SK-N-SH (cell line): ENCODE results near the gene KRTAP20-4. TPM values are rescaled to one million over a fixed set of nuclear protein-coding genes. Genes with fewer than 3 reads are reported as not detected.
A peak's percentile ranks its signal among the peaks of the same experiment; 100 is the strongest.

Source experiments
- CTCF ChIA-PET: fragments of 300-600, 350-600 bp; formaldehyde crosslinking; extraction: SDS; loops from one replicate; lab custom pipeline; 2021; lab: Yijun Ruan, JAX
- POLR2A ChIA-PET: fragments of 350-600 bp; sonication (Branson Sonifier 250); formaldehyde crosslinking; extraction: SDS; loops from one replicate; lab custom pipeline; 2020; ENCODE audit warnings: antibody characterized with exemption, inconsistent platforms; lab: Yijun Ruan, JAX
- DNase-seq: peaks from one replicate; pipeline ENCODE4 v3.0.0; 2012
- H2AFZ ChIP-seq: fragments of 200-600 bp; sonication (generic); 2 replicates; pipeline ENCODE4 v1.8.1; 2016; ENCODE audit warnings: antibody characterized with exemption, mild to moderate bottlenecking, low read depth
- H3F3A ChIP-seq: fragments of 200-600 bp; sonication (generic); replicated peaks from 2 replicates; pipeline ENCODE3; 2016; ENCODE audit warnings: antibody characterized with exemption, mild to moderate bottlenecking; ENCODE audit not compliant: insufficient read depth
- H3K27ac ChIP-seq, 2 experiments: fragments of 200-500 bp in 1 of 2; fragments of 200-600 bp in 1 of 2; sonication (Bioruptor generic) in 1 of 2; sonication (generic), shearing (Covaris generic) in 1 of 2; 2 replicates each; pipeline versions ENCODE4 v1.5.1 to v1.6.1; 2014 to 2016; ENCODE audit warnings: low read depth in 2 of 2, inconsistent platforms in 1 of 2, low read length in 1 of 2, mild to moderate bottlenecking in 1 of 2, mixed read lengths in 1 of 2
- H3K27me3 ChIP-seq: fragments of 200-600 bp; sonication (generic), shearing (Covaris generic); 2 replicates; pipeline ENCODE4 v1.6.1; 2016; ENCODE audit warnings: mixed run types; ENCODE audit not compliant: insufficient read depth
- H3K36me3 ChIP-seq, 2 experiments: fragments of 200-500 bp in 1 of 2; fragments of 200-600 bp in 1 of 2; sonication (Bioruptor generic) in 1 of 2; sonication (generic) in 1 of 2; replicated peaks in 1 of 2; 2 replicates each; pipeline versions ENCODE3 to v1.5.1; 2014 to 2016; ENCODE audit warnings: low read length in 1 of 2, mild to moderate bottlenecking in 1 of 2; ENCODE audit not compliant: insufficient read depth in 2 of 2, control insufficient read depth in 1 of 2
- H3K4me1 ChIP-seq, 2 experiments: fragments of 200-500 bp in 1 of 2; fragments of 200-600 bp in 1 of 2; sonication (Bioruptor generic) in 1 of 2; sonication (generic), shearing (Covaris generic) in 1 of 2; 2 replicates each; pipeline versions ENCODE4 v1.5.1 to v1.6.1; 2014 to 2016; ENCODE audit warnings: low read depth in 1 of 2, low read length in 1 of 2, mixed run types in 1 of 2; ENCODE audit not compliant: insufficient read depth in 2 of 2, control insufficient read depth in 1 of 2
- H3K4me2 ChIP-seq: fragments of 200-600 bp; sonication (generic), shearing (Covaris generic); 2 replicates; pipeline ENCODE4 v1.6.1; 2017; ENCODE audit warnings: mixed run types
- H3K4me3 ChIP-seq, 2 experiments: fragments of 200-500 bp in 1 of 2; fragments of 200-600 bp in 1 of 2; sonication (Bioruptor generic) in 1 of 2; sonication (generic), shearing (Covaris generic) in 1 of 2; 2 replicates each; pipeline versions ENCODE4 v1.5.1 to v1.8.1; 2014 to 2016; ENCODE audit warnings: low read depth in 2 of 2, inconsistent platforms in 1 of 2, low read length in 1 of 2, mild to moderate bottlenecking in 1 of 2, mixed read lengths in 1 of 2, moderate library complexity in 1 of 2
- H3K79me2 ChIP-seq: fragments of 200-600 bp; sonication (generic); 2 replicates; pipeline ENCODE4 v1.8.1; 2017; ENCODE audit warnings: mild to moderate bottlenecking; ENCODE audit not compliant: insufficient read depth
- H3K9ac ChIP-seq: fragments of 200-600 bp; sonication (generic); 2 replicates; pipeline ENCODE4 v1.6.1; 2017; ENCODE audit warnings: mixed run types
- H3K9me2 ChIP-seq: fragments of 200-600 bp; sonication (generic); 2 replicates; pipeline ENCODE4 v1.6.1; 2017; ENCODE audit warnings: mixed run types
- H3K9me3 ChIP-seq: fragments of 200-600 bp; sonication (generic); 2 replicates; pipeline ENCODE4 v1.6.1; 2017; ENCODE audit warnings: mixed run types, mild to moderate bottlenecking, moderate library complexity
- H4K20me1 ChIP-seq: fragments of 200-600 bp; sonication (generic); 2 replicates; pipeline ENCODE4 v1.6.1; 2017; ENCODE audit warnings: mild to moderate bottlenecking, mixed run types; ENCODE audit not compliant: insufficient read depth
- CHD2 ChIP-seq: fragments of 150-350 bp; IDR thresholded peaks from 2 replicates; pipeline ENCODE4 v1.6.1; 2018; ENCODE audit warnings: low read length; ENCODE audit not compliant: partially characterized antibody
- EP300 ChIP-seq, 2 experiments: IDR thresholded peaks; 2 replicates each; pipeline versions ENCODE4 v1.4.0 to v1.6.1; 2012; ENCODE audit warnings: borderline replicate concordance in 1 of 2, low read depth in 1 of 2, low read length in 1 of 2
- EZH2phosphoT487 ChIP-seq: fragments of 200-600 bp; sonication (generic); IDR thresholded peaks from 2 replicates; pipeline ENCODE4 v1.6.1; 2017; ENCODE audit warnings: low read depth, mixed run types, mild to moderate bottlenecking, antibody characterized with exemption, moderate library complexity, borderline replicate concordance
- FOSL2 ChIP-seq: IDR thresholded peaks from 2 replicates; pipeline ENCODE4 v1.4.0; 2012; ENCODE audit warnings: low read depth, mild to moderate bottlenecking, moderate library complexity, borderline replicate concordance
- FOXM1 ChIP-seq: IDR thresholded peaks from 2 replicates; pipeline ENCODE4 v1.4.0; 2012; ENCODE audit warnings: low read depth, mild to moderate bottlenecking
- GATA2 ChIP-seq: sonication (generic); formaldehyde crosslinking; IDR thresholded peaks from 2 replicates; pipeline ENCODE4 v1.5.0; 2020; ENCODE audit warnings: mild to moderate bottlenecking, missing genetic modification reagents
- JUND ChIP-seq: IDR thresholded peaks from 2 replicates; pipeline ENCODE4 v1.4.0; 2012
- RCOR1 ChIP-seq: fragments of 150-350 bp; IDR thresholded peaks from 2 replicates; pipeline ENCODE4 v1.6.1; 2017; ENCODE audit warnings: antibody characterized with exemption, low read length
- REST ChIP-seq: IDR thresholded peaks from 2 replicates; pipeline ENCODE4 v1.6.1; 2012; ENCODE audit warnings: mild to moderate bottlenecking, low read depth, low read length, moderate library complexity
- RFX5 ChIP-seq: IDR thresholded peaks from 2 replicates; pipeline ENCODE4 v1.6.1; 2012; ENCODE audit warnings: mild to moderate bottlenecking, improper control_type of control experiment, low read length
- TAF1 ChIP-seq: IDR thresholded peaks from 2 replicates; pipeline ENCODE4 v1.6.1; 2012; ENCODE audit warnings: low read depth, mild to moderate bottlenecking, low read length, moderate library complexity, borderline replicate concordance
- ZBTB33 ChIP-seq: IDR thresholded peaks from 2 replicates; pipeline ENCODE4 v1.4.0; 2012; ENCODE audit warnings: low read depth, borderline replicate concordance
- WGBS: methylation state at CpG from one replicate; pipeline ENCODE4 v1.1.6; 2017; ENCODE audit warnings: low lambda C conversion rate; 5-methylcytosine and 5-hydroxymethylcytosine counted together
- polyA plus RNA-seq, 3 experiments: library from polyadenylated mRNA; depleted of rRNA; stranded (reverse); fragments of >200 nt; gene quantifications; 2 replicates each; pipeline ENCODE4 v1.2.3, GENCODE V29; 2012
- TF ChIP-seq, protein P1 (sequence below): IDR thresholded peaks from 2 replicates; pipeline ENCODE4 v1.4.0; 2012; ENCODE audit warnings: low read depth, borderline replicate concordance

The KRTAP20-4 gene
- polyA plus RNA-seq, 1 of the 3 experiments (the other 2 are of a cell fraction) = not detected

- no peak for TF ChIP-seq EP300 (IDR thresholded peaks at IDR 0.05; ENCODE audit: borderline replicate concordance in 1 of 2, low read depth in 1 of 2, low read length in 1 of 2)
- TF ChIP-seq REST = peak; percentile 85; the same call in 1 of the 2 replicates
- no peak for TF ChIP-seq RCOR1
- no peak overlapping the region for H3K4me2 ChIP-seq
- ChIA-PET CTCF (no interaction called here), POLR2A (no interaction called here)
- H3K27ac ChIP-seq = no peak overlapping the region
- no peaks in the 10 kb centered on the region for H3K79me2 ChIP-seq
- no peaks in the 10 kb centered on the region for H3K4me1 ChIP-seq
- no peaks in the 10 kb centered on the region for H3K9me2 ChIP-seq
- no peaks in the 10 kb centered on the region for H4K20me1 ChIP-seq
- H3F3A ChIP-seq = no peaks in the 10 kb centered on the region
- H3K36me3 ChIP-seq = no peaks in the 10 kb centered on the region
- no peak overlapping the region for H3K4me3 ChIP-seq
- no peaks in the 10 kb centered on the region for H3K27me3 ChIP-seq
- H3K9ac ChIP-seq = no peak overlapping the region
- DNase-seq = no peak
- H2AFZ ChIP-seq = no peak overlapping the region
- no peaks in the 10 kb centered on the region for H3K9me3 ChIP-seq
- WGBS = 8% methylated on average over 4 of the region's 4 CpGs
Observed at GRCh38 chr21:30628109-30628508, 7.7 kb downstream of the KRTAP20-4 start.

DNA sequence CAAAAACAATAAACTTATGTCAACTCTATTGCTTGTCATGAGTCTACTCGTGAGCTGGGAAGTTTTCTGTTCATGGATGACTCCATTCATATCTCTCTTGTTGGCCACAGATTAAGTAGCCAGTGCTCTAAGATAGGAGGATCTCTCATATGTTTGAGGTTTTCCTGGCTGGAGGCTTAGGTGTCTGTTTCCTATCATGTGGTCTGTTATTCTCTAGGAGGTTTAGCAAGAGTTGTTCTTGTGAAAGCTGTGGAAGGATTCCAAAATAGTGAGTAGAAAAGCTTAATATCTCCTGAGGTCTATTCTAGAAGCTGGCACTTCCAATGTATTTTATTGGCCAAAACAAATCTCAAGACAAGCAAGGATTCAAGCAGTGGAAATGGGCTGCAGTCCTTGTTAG is 8.8 kb downstream of the KRTAP20-4 start:
- Histone ChIP-seq H3K79me2 (no peaks in the 10 kb centered on the region), H3K4me3 (no peak overlapping the region), H3K27me3 (no peaks in the 10 kb centered on the region), H3K36me3 (no peaks in the 10 kb centered on the region), H3K9ac (no peak overlapping the region), H3K9me2 (no peaks in the 10 kb centered on the region), H3K4me2 (no peak overlapping the region), H3K27ac (no peak overlapping the region), H4K20me1 (no peaks in the 10 kb centered on the region), H3K4me1 (no peaks in the 10 kb centered on the region), H3F3A (no peaks in the 10 kb centered on the region), H3K9me3 (no peaks in the 10 kb centered on the region), H2AFZ (no peak overlapping the region)
- ChIA-PET CTCF (no interaction called here), POLR2A (no interaction called here)
- DNase-seq = no peak
- TF ChIP-seq FOXM1 (no peak), CHD2 (no peak), TAF1 (no peak), GATA2 (CRISPR knock-in tag) (no peak), JUND (no peak), EZH2phosphoT487 (no peak), ZBTB33 (no peak), RFX5 (no peak), FOSL2 (no peak)
- TF ChIP-seq, protein P1, sequence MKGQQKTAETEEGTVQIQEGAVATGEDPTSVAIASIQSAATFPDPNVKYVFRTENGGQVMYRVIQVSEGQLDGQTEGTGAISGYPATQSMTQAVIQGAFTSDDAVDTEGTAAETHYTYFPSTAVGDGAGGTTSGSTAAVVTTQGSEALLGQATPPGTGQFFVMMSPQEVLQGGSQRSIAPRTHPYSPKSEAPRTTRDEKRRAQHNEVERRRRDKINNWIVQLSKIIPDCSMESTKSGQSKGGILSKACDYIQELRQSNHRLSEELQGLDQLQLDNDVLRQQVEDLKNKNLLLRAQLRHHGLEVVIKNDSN = no peak
- WGBS = 14% methylated on average over 1 of the region's 1 CpG
